Mammary epithelial cell (primary cell): ENCODE results near the gene IFNL2.

ENCODE experiments used
- CTCF ChIP-seq, 2 donors: IDR thresholded peaks in 1 of 2; conservative IDR thresholded peaks in 1 of 2; 2 replicates each; pipeline ENCODE4 v1.5.1; 2011 to 2012; ENCODE audit warnings: inconsistent platforms in 2 of 2, low read length in 2 of 2, mild to moderate bottlenecking in 2 of 2, control low read depth in 1 of 2, low read depth in 1 of 2; ENCODE audit not compliant: insufficient read depth in 1 of 2; ENCODE audit errors: extremely low read depth in 1 of 2
- EZH2 ChIP-seq: IDR thresholded peaks from 2 replicates; pipeline ENCODE4 v1.6.1; 2012; ENCODE audit warnings: low read length, inconsistent platforms, borderline replicate concordance

GRCh38 chr19:39317476-39317875 is 49.3 kb downstream of the IFNL2 start:
- no peak for TF ChIP-seq CTCF (conservative IDR thresholded peaks at IDR 0.05 in 1 of 2, IDR thresholded peaks at IDR 0.05 in 1 of 2; ENCODE audit: extremely low read depth in 1 of 2, insufficient read depth in 1 of 2, low read depth in 1 of 2, low read length in 2 of 2)
- no peak for TF ChIP-seq EZH2
